AG09309 (cell line): ENCODE results near the gene EXOSC2.

ENCODE experiments used
- DNase-seq: peaks from one replicate; pipeline ENCODE4 v3.0.0-alpha.2; 2010; ENCODE audit warnings: low read depth
- H3K4me3 ChIP-seq: 2 replicates; pipeline ENCODE4 v1.5.1; 2011; ENCODE audit warnings: mild to moderate bottlenecking, low read depth, low read length, moderate library complexity; ENCODE audit not compliant: control insufficient read depth
- TF ChIP-seq, protein P1 (sequence below): IDR thresholded peaks from 2 replicates; pipeline ENCODE4 v1.5.1; 2011; ENCODE audit warnings: mild to moderate bottlenecking, low read depth, low read length, inconsistent platforms; ENCODE audit not compliant: insufficient read depth, control insufficient read depth; ENCODE audit errors: missing control alignments

EXOSC2 gene

GRCh38 chr9:130663977-130664250 is 29.7 kb upstream of the EXOSC2 start:
- H3K4me3 ChIP-seq, result no peak overlapping the region
- TF ChIP-seq, protein P1, sequence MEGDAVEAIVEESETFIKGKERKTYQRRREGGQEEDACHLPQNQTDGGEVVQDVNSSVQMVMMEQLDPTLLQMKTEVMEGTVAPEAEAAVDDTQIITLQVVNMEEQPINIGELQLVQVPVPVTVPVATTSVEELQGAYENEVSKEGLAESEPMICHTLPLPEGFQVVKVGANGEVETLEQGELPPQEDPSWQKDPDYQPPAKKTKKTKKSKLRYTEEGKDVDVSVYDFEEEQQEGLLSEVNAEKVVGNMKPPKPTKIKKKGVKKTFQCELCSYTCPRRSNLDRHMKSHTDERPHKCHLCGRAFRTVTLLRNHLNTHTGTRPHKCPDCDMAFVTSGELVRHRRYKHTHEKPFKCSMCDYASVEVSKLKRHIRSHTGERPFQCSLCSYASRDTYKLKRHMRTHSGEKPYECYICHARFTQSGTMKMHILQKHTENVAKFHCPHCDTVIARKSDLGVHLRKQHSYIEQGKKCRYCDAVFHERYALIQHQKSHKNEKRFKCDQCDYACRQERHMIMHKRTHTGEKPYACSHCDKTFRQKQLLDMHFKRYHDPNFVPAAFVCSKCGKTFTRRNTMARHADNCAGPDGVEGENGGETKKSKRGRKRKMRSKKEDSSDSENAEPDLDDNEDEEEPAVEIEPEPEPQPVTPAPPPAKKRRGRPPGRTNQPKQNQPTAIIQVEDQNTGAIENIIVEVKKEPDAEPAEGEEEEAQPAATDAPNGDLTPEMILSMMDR, result no peak
- no peak for DNase-seq

GRCh38 chr9:130664251-130665028 is 29.1 kb upstream of the EXOSC2 start, which contains the start of gene PRDM12:
Gene PRDM12 (plus strand): TSS chr9:130664594. CDS start chr9:130664654, 60 bp downstream.
- no peak for DNase-seq
- no peak within 1 kb of the TSS for H3K4me3 ChIP-seq

GRCh38 chr9:130665029-130665430 is 28.6 kb upstream of the EXOSC2 start:
- DNase-seq, result no peak
- H3K4me3 ChIP-seq, result no peak overlapping the region
- TF ChIP-seq, protein P1, result no peak

More at GRCh38 chr9:130664251-130665028, 29.1 kb upstream of the EXOSC2 start, which contains the start of gene PRDM12:
- TF ChIP-seq, protein P1, result no peak

- TF ChIP-seq, protein P1, result no peak
- H3K4me3 ChIP-seq, result no peak overlapping the region
- no peak for DNase-seq
Measured at GRCh38 chr9:130665431-130666392, 27.9 kb upstream of the EXOSC2 start.

- H3K4me3 ChIP-seq, result no peak overlapping the region
- DNase-seq, result no peak
- TF ChIP-seq, protein P1, result no peak
Measured at GRCh38 chr9:130666393-130667119, 27.0 kb upstream of the EXOSC2 start.

- TF ChIP-seq, protein P1, result no peak
- no peak overlapping the region for H3K4me3 ChIP-seq
- DNase-seq, result no peak
Measured at GRCh38 chr9:130667120-130667435, 26.5 kb upstream of the EXOSC2 start.
